OCI-LY7 (cell line): ENCODE measurements around the gene CTNNA2.

Source experiments
- CTCF ChIP-seq: fragments of 200-600 bp; sonication (generic); conservative IDR thresholded peaks from 2 replicates; pipeline ENCODE4 v1.5.1; 2014; ENCODE audit warnings: mild to moderate bottlenecking, antibody characterized with exemption, low read length, moderate library complexity, mixed read lengths
- EZH2phosphoT487 ChIP-seq: fragments of 200-600 bp; sonication (generic); IDR thresholded peaks from 2 replicates; pipeline ENCODE4 v1.6.1; 2018; ENCODE audit warnings: low read depth, borderline replicate concordance, mild to moderate bottlenecking, mixed run types, antibody characterized with exemption, low read length, moderate library complexity, mixed read lengths

DNA sequence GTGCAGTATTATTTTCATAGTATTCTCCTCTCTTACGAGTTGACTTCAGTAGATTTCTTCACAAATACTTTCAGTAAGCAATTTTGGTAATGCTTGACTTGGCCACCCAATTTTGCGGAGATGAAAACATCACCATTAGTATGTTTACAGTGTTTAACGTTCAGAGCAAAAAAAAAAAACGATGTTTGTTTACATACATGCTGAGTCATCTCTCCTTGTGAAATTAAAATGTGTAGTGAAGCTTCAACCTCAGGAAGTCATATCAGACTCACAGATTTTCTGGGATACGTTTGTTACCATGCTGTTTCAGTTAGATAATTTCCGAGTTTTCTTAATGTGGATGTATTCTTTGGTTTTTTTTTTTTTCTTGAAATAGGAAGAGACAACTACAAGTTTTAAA is 100.1 kb downstream of the CTNNA2 start:
- TF ChIP-seq CTCF (no peak), EZH2phosphoT487 (no peak)
